IMR-90 (cell line): ENCODE measurements around the gene FAS. TPM values are rescaled to one million over a fixed set of nuclear protein-coding genes. Genes with fewer than 3 reads are reported as not detected.

ENCODE experiments used
- ATAC-seq: fragments of 200-7000 bp; cut with Tn5 transposase; 2 replicates; pipeline ENCODE4 v1.9.1; 2020; ENCODE audit warnings: low read depth, mild to moderate bottlenecking, moderate library complexity
- BruUV-seq: library from RNA; stranded (reverse); fragments of 400-500 nt; replicated peaks from 2 replicates; lab custom pipeline; 2021; lab: Mats Ljungman, UMichigan
- CTCF ChIA-PET: fragments of 300-600 bp; formaldehyde crosslinking; extraction: SDS; loops from one replicate; lab custom pipeline; 2021; ENCODE audit warnings: antibody characterized with exemption; lab: Yijun Ruan, JAX
- POLR2A ChIA-PET: fragments of 300-600 bp; sonication (Branson Sonifier 250); formaldehyde crosslinking; loops from one replicate; lab custom pipeline; 2022; ENCODE audit warnings: antibody characterized with exemption; ENCODE audit not compliant: unreplicated experiment; lab: Charles Lee
- DNase-seq: peaks from one replicate; pipeline ENCODE4 v3.0.0; 2013
- H2AFZ ChIP-seq: replicated peaks from 2 replicates; pipeline ENCODE3; 2013; ENCODE audit warnings: low read length, mild to moderate bottlenecking; ENCODE audit not compliant: poor library complexity
- H2AK5ac ChIP-seq: 2 replicates; pipeline ENCODE4 v1.6.1; 2013; ENCODE audit warnings: low read depth, low read length, inconsistent platforms
- H2AK9ac ChIP-seq: replicated peaks from 2 replicates; pipeline ENCODE3; 2013; ENCODE audit warnings: mild to moderate bottlenecking, low read depth, low read length, moderate library complexity; ENCODE audit not compliant: poor library complexity
- H2BK120ac ChIP-seq: 2 replicates; pipeline ENCODE4 v1.6.1; 2013; ENCODE audit warnings: low read depth, low read length, inconsistent platforms
- H2BK15ac ChIP-seq: 3 replicates; pipeline ENCODE4 v1.6.1; 2013; ENCODE audit warnings: low read depth, low read length, inconsistent platforms
- H2BK20ac ChIP-seq: 2 replicates; pipeline ENCODE4 v1.6.1; 2013; ENCODE audit warnings: low read depth, mild to moderate bottlenecking, inconsistent platforms, low read length, moderate library complexity
- H2BK5ac ChIP-seq: 2 replicates; pipeline ENCODE4 v1.6.1; 2013; ENCODE audit warnings: mild to moderate bottlenecking, low read depth, low read length, inconsistent platforms; ENCODE audit not compliant: poor library complexity, severe bottlenecking
- H3K14ac ChIP-seq: replicated peaks from 2 replicates; pipeline ENCODE4 v1.6.1; 2013; ENCODE audit warnings: low read depth, low read length, inconsistent platforms
- H3K18ac ChIP-seq: 2 replicates; pipeline ENCODE4 v1.6.1; 2013; ENCODE audit warnings: low read depth, low read length, control low read depth
- H3K23ac ChIP-seq: 2 replicates; pipeline ENCODE4 v1.6.1; 2013; ENCODE audit warnings: low read depth, low read length, inconsistent platforms
- H3K27ac ChIP-seq: 2 replicates; pipeline ENCODE4 v1.5.1; 2013; ENCODE audit warnings: mild to moderate bottlenecking, control low read depth, low read length; ENCODE audit not compliant: insufficient read depth
- H3K27me3 ChIP-seq: 2 replicates; pipeline ENCODE4 v1.6.1; 2013; ENCODE audit warnings: low read length; ENCODE audit not compliant: control insufficient read depth, insufficient read depth
- H3K36me3 ChIP-seq: 2 replicates; pipeline ENCODE4 v1.6.1; 2013; ENCODE audit warnings: low read length, mixed read lengths; ENCODE audit not compliant: control insufficient read depth, insufficient read depth
- H3K4ac ChIP-seq: 2 replicates; pipeline ENCODE4 v1.6.1; 2013; ENCODE audit warnings: low read depth, low read length, inconsistent platforms
- H3K4me1 ChIP-seq: 2 replicates; pipeline ENCODE4 v1.6.1; 2013; ENCODE audit warnings: low read length, mixed read lengths; ENCODE audit not compliant: control insufficient read depth, insufficient read depth
- H3K4me2 ChIP-seq: 2 replicates; pipeline ENCODE4 v1.6.1; 2013; ENCODE audit warnings: low read depth, mild to moderate bottlenecking, control low read depth, low read length, moderate library complexity
- H3K4me3 ChIP-seq: 2 replicates; pipeline ENCODE4 v1.5.1; 2013; ENCODE audit warnings: low read depth, mild to moderate bottlenecking, control low read depth, low read length, moderate library complexity; ENCODE audit not compliant: insufficient read depth
- H3K56ac ChIP-seq: 2 replicates; pipeline ENCODE4 v1.6.1; 2013; ENCODE audit warnings: low read length, inconsistent platforms; ENCODE audit not compliant: insufficient read depth; ENCODE audit errors: extremely low read depth
- H3K79me1 ChIP-seq, 2 experiments: 2 replicates each; pipeline ENCODE4 v1.6.1; 2013; ENCODE audit warnings: low read length in 2 of 2, inconsistent platforms in 1 of 2, low read depth in 1 of 2
- H3K9ac ChIP-seq: 2 replicates; pipeline ENCODE4 v1.6.1; 2013; ENCODE audit warnings: low read depth, low read length, control low read depth
- H3K9me1 ChIP-seq: 2 replicates; pipeline ENCODE4 v1.6.1; 2013; ENCODE audit warnings: low read length, inconsistent platforms; ENCODE audit not compliant: insufficient read depth
- H3K9me3 ChIP-seq: 2 replicates; pipeline ENCODE4 v1.6.1; 2013; ENCODE audit warnings: low read length; ENCODE audit not compliant: control insufficient read depth, insufficient read depth
- H4K20me1 ChIP-seq: 2 replicates; pipeline ENCODE4 v1.6.1; 2013; ENCODE audit warnings: low read length, inconsistent platforms; ENCODE audit not compliant: insufficient read depth
- H4K5ac ChIP-seq: 2 replicates; pipeline ENCODE4 v1.6.1; 2013; ENCODE audit warnings: mild to moderate bottlenecking, low read depth, low read length, control low read depth
- H4K8ac ChIP-seq, 2 experiments: 2 replicates each; pipeline ENCODE4 v1.6.1; 2013; ENCODE audit warnings: low read depth in 2 of 2, low read length in 2 of 2, control low read depth in 1 of 2, inconsistent platforms in 1 of 2
- H4K91ac ChIP-seq: 2 replicates; pipeline ENCODE4 v1.6.1; 2013; ENCODE audit warnings: low read depth, low read length, inconsistent platforms; ENCODE audit not compliant: insufficient read depth
- RCOR1 ChIP-seq: IDR thresholded peaks from 2 replicates; pipeline ENCODE4 v1.6.1; 2012; ENCODE audit warnings: mild to moderate bottlenecking, low read length, improper control_type of control experiment; ENCODE audit not compliant: insufficient replicate concordance
- RFX5 ChIP-seq: IDR thresholded peaks from 2 replicates; pipeline ENCODE4 v1.8.0; 2012; ENCODE audit warnings: low read depth, mild to moderate bottlenecking, low read length, moderate library complexity
- WGBS, 2 experiments: methylation state at CpG; one replicate each; pipeline versions ENCODE4 v1.1.5 to v1.1.7; 2013; ENCODE audit warnings: missing lambda C conversion rate in 2 of 2; ENCODE audit not compliant: insufficient read length in 1 of 2; ENCODE audit errors: extremely low coverage in 2 of 2; 5-methylcytosine and 5-hydroxymethylcytosine counted together
- dilution Hi-C: fragments of 300-500 bp; cut with HindIII; formaldehyde crosslinking; loops from one replicate; pipeline ENCODE4 v1.14.3; 2018; ENCODE audit warnings: low sequenced_read_pairs; ENCODE audit not compliant: unreplicated experiment
- in situ Hi-C: fragments of 300-500 bp; cut with MboI; formaldehyde crosslinking; loops from 3 replicates; pipeline ENCODE4 v1.14.3; 2019; ENCODE audit warnings: low sequenced_read_pairs, inconsistent platforms, mixed read lengths
- intact Hi-C: fragments of 100-400 bp; cut with micrococcal nuclease; formaldehyde crosslinking; loops from 2 replicates; pipeline ENCODE4 v1.10.0; 2022
- polyA plus RNA-seq, 3 experiments: library from polyadenylated mRNA; depleted of rRNA; stranded (reverse); fragments of >200 nt; gene quantifications; 2 replicates each; pipeline ENCODE4 v1.2.3, GENCODE V29; 2012; ENCODE audit warnings: low replicate concordance in 1 of 3
- total RNA-seq: library from RNA; depleted of rRNA; stranded (reverse); fragments of >200 nt; gene quantifications from 2 replicates; pipeline ENCODE4 v1.2.3, GENCODE V29; 2012
- TF ChIP-seq, protein P1 (sequence below): fragments of 150-350 bp; IDR thresholded peaks from 2 replicates; pipeline ENCODE4 v1.6.1; 2017; ENCODE audit warnings: mild to moderate bottlenecking, antibody characterized with exemption, low read length, low read depth

The FAS gene
- total and polyA plus RNA-seq, 2 of the 4 experiments (the other 2 are of a cell fraction), result 34.3 to 53.8 TPM

DNA sequence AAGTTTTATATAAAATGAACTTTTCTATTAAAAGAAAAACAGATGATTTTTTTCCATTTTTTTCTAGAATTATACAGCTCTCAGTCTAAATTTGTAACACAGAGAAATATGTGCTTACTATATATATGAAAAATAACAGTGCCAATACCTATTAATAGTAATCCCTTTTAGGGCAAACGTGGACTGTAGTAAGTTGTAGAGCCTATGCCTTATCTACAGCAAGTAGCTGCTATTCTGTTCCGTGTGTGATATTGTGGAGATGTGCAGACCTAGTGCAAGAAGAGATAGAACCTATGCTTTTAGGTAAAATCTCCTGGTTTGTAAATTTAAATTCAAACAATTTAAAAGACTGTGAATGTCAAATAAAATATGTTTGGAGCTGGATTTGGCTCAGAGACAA lies 72.9 kb downstream of the FAS start:
- no peak overlapping the region for H2AK5ac ChIP-seq
- H3K4ac ChIP-seq, result no peak overlapping the region
- ChIA-PET CTCF (interaction anchor here (0.6 to 1.8 kb wide), 3 partner anchors 12 to 67 kb away, joined by 3 to 4 read pairs (median 3); no protein-coding TSS in a partner anchor), POLR2A (interaction anchor here (0.5 kb wide), 1 partner anchor 21 kb away, joined by 9 read pairs; no protein-coding TSS in a partner anchor)
- ATAC-seq (no peak), DNase-seq (no peak)
- no peak overlapping the region for H3K9ac ChIP-seq
- dilution Hi-C loops (no loop called here), in situ Hi-C loops (no loop called here), intact Hi-C loops (no loop called here)
- no peak overlapping the region for H2AFZ ChIP-seq
- H3K4me3 ChIP-seq, result no peak overlapping the region
- no peak overlapping the region for H2BK20ac ChIP-seq
- H3K36me3 ChIP-seq, result no peaks in the 10 kb centered on the region
- H3K79me1 ChIP-seq, result no peaks in the 10 kb centered on the region
- H3K4me1 ChIP-seq, result peaks cover 2% of the 10 kb centered on the region; the same call in 1 of the 2 replicates
- no peak overlapping the region for H3K27ac ChIP-seq
- no peak overlapping the region for H3K23ac ChIP-seq
- no peak overlapping the region for H2BK15ac ChIP-seq
- H3K56ac ChIP-seq, result no peak overlapping the region
- H3K27me3 ChIP-seq, result peaks cover 2% of the 10 kb centered on the region; the same call in 1 of the 2 replicates
- no peaks in the 10 kb centered on the region for H4K20me1 ChIP-seq
- BruUV-seq, result no TSS peak
- TF ChIP-seq, protein P1, sequence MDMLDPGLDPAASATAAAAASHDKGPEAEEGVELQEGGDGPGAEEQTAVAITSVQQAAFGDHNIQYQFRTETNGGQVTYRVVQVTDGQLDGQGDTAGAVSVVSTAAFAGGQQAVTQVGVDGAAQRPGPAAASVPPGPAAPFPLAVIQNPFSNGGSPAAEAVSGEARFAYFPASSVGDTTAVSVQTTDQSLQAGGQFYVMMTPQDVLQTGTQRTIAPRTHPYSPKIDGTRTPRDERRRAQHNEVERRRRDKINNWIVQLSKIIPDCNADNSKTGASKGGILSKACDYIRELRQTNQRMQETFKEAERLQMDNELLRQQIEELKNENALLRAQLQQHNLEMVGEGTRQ, result no peak
- TF ChIP-seq RCOR1 (no peak), RFX5 (no peak)
- no peak overlapping the region for H4K91ac ChIP-seq
- H3K14ac ChIP-seq, result no peak overlapping the region
- no peak overlapping the region for H2BK5ac ChIP-seq
- H3K4me2 ChIP-seq, result no peak overlapping the region
- H3K9me3 ChIP-seq, result no peaks in the 10 kb centered on the region
- H4K5ac ChIP-seq, result no peak overlapping the region
- no peak overlapping the region for H4K8ac ChIP-seq
- no peaks in the 10 kb centered on the region for H3K9me1 ChIP-seq
- H3K18ac ChIP-seq, result no peak overlapping the region
- no peak overlapping the region for H2BK120ac ChIP-seq
- no peak overlapping the region for H2AK9ac ChIP-seq
- no CpG with 5 or more reads among the region's 2 CpGs for WGBS, 2 experiments
